Activated T-helper 2 cell treated with anti-CD3 and anti-CD28 coated beads, Interferon-gamma antibody, Interleukin-2, Interleukin-4, amounts not matched to agents 10 μg/mL and 5 μg/mL and 100 μg/mL, durations not matched to agents 14 hours and 24 hours and 36 hours (primary cell): ENCODE results near the gene DDN. TPM values are rescaled to one million over a fixed set of nuclear protein-coding genes. Genes with fewer than 3 reads are reported as not detected.

Source experiments
- DNase-seq: peaks from one replicate; pipeline ENCODE4 v3.0.0; 2021; ENCODE audit warnings: low spot score
- H3K27ac Mint-ChIP-seq: one replicate; pipeline ENCODE4 v1.8.0; 2021; ENCODE audit warnings: mixed read lengths
- H3K27me3 Mint-ChIP-seq: one replicate; pipeline ENCODE4 v1.8.0; 2021; ENCODE audit warnings: low read depth, mixed read lengths
- H3K36me3 Mint-ChIP-seq: one replicate; pipeline ENCODE4 v1.8.0; 2021; ENCODE audit warnings: low read depth, mixed read lengths
- H3K4me1 Mint-ChIP-seq: one replicate; pipeline ENCODE4 v1.8.0; 2021; ENCODE audit warnings: low read depth, mixed read lengths
- H3K4me3 Mint-ChIP-seq: one replicate; pipeline ENCODE4 v1.8.0; 2021; ENCODE audit warnings: low read depth, mild to moderate bottlenecking, moderate library complexity, mixed read lengths
- H3K9me3 Mint-ChIP-seq: one replicate; pipeline ENCODE4 v1.8.0; 2021; ENCODE audit warnings: mixed read lengths
- intact Hi-C: fragments of 100-400 bp; cut with micrococcal nuclease; formaldehyde crosslinking; loops from one replicate; pipeline ENCODE4 v1.15.1; 2023
- total RNA-seq: library from RNA; stranded (reverse); gene quantifications from 2 replicates; pipeline ENCODE4 v1.2.3, GENCODE V29; 2022

DDN gene
- total RNA-seq, 1 donor from 2014 or later, result 0.91 TPM

DNA sequence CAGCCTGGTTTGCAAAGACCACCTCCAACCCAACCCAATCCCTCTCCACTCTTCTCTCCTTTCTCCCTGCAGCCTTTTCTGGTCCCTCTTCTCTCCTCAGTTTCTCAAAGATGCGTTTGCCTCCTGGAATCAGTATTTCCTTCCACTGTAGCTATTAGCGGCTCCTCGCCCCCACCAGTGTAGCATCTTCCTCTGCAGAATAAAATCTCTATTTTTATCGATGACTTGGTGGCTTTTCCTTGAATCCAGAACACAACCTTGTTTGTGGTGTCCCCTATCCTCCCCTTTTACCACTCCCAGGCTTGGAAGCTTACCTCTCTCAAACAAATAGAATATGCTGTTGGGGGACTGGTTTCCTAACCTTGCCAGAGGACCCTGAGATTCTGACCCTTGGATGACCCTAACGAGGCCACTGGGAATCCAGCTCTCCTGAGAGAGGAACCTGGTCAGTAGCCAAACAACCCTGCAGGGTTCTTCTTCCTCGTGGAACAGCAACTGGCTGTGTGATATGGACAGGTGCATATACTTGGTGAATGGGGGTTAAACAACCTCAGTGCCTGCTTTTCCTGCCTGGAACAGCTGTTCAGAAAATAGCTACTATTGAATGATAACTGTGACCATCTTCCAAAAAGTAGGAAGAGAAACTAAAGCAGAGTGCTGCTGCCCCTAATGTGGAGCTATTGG lies 16.6 kb downstream of the DDN start:
- Mint-ChIP-seq H3K4me1 (peaks cover 37% of the 10 kb centered on the region), H3K4me3 (peak overlapping the region; percentile 40)
- intact Hi-C loops, result loop anchor here (5.0 to 10.0 kb wide), 2 partner anchors 355 to 978 kb away; partner anchors contain the start of genes C1QL4 and COL2A1

DNA sequence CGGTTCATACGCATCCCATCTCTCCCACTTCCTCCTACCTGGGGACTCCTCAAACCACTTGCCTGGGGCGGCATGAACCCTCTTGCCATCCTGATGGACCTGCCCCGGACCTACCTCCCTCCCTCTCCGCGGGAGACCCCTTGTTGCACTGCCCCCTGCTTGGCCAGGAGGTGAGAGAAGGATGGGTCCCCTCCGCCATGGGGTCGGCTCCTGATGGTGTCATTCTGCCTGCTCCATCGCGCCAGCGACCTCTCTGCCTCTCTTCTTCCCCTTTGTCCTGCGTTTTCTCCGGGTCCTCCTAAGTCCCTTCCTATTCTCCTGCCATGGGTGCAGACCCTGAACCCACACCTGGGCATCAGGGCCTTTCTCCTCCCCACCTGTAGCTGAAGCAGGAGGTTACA lies 17.4 kb downstream of the DDN start:
- Mint-ChIP-seq H3K4me1 (peaks cover 45% of the 10 kb centered on the region), H3K4me3 (peak overlapping the region; percentile 68), H3K36me3 (no peaks in the 10 kb centered on the region), H3K9me3 (no peaks in the 10 kb centered on the region), H3K27me3 (peaks cover 82% of the 10 kb centered on the region), H3K27ac (peak overlapping the region; percentile 48)
- no peak for DNase-seq
- intact Hi-C loops, result loop anchor here (1.0 to 10.0 kb wide), 4 partner anchors 14 to 977 kb away; partner anchors contain the start of genes C1QL4 and COL2A1

More for the DNA sequence above, 16.6 kb downstream of the DDN start:
- Mint-ChIP-seq H3K27ac (no peak overlapping the region), H3K36me3 (no peaks in the 10 kb centered on the region), H3K27me3 (peaks cover 82% of the 10 kb centered on the region), H3K9me3 (no peaks in the 10 kb centered on the region)
- no peak for DNase-seq

DNA sequence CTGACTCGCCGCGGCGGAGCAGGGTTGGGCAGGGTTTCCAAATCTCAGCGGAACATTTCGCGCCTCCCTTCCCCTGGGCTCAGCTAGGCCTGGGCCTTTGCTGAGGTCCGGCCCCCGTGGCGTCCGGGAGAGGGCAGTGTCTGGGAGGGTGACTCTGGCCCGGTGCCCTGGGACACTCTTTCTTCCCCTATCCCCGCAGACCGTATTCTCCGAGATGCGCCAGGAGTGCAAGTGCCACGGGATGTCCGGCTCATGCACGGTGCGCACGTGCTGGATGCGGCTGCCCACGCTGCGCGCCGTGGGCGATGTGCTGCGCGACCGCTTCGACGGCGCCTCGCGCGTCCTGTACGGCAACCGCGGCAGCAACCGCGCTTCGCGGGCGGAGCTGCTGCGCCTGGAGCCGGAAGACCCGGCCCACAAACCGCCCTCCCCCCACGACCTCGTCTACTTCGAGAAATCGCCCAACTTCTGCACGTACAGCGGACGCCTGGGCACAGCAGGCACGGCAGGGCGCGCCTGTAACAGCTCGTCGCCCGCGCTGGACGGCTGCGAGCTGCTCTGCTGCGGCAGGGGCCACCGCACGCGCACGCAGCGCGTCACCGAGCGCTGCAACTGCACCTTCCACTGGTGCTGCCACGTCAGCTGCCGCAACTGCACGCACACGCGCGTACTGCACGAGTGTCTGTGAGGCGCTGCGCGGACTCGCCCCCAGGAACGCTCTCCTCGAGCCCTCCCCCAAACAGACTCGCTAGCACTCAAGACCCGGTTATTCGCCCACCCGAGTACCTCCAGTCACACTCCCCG lies 18.0 kb downstream of the DDN start:
- DNase-seq, result no peak
- Mint-ChIP-seq H3K36me3 (no peaks in the 10 kb centered on the region), H3K27ac (peak overlapping the region; percentile 48), H3K4me3 (peak overlapping the region; percentile 68), H3K9me3 (no peaks in the 10 kb centered on the region), H3K4me1 (peaks cover 45% of the 10 kb centered on the region), H3K27me3 (peaks cover 84% of the 10 kb centered on the region)
- intact Hi-C loops, result loop anchor here (1.0 to 10.0 kb wide), 5 partner anchors 9 to 976 kb away; partner anchors contain the start of genes C1QL4 and COL2A1

DNA sequence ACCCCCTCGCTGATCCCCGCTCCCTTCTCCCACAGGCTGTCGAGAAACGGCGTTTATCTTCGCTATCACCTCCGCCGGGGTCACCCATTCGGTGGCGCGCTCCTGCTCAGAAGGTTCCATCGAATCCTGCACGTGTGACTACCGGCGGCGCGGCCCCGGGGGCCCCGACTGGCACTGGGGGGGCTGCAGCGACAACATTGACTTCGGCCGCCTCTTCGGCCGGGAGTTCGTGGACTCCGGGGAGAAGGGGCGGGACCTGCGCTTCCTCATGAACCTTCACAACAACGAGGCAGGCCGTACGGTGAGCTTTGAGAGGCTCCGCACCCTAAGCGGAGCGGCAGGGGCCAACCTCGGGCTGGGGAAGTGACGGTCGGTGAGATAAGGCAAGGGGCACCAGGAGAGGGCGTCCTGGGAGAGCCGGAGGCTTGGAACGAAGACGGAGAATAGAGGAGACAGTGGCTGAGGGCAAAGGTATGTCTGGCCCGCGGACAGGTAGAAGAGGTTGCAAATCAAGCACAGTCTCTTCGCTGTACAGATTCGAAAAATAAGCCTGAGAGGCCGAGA lies 18.7 kb downstream of the DDN start:
- peaks cover 47% of the 10 kb centered on the region for H3K4me1 Mint-ChIP-seq
- DNase-seq, result no peak
- intact Hi-C loops, result loop anchor here (1.0 to 10.0 kb wide), 4 partner anchors 8 to 976 kb away; partner anchors contain the start of genes C1QL4 and COL2A1
- no peaks in the 10 kb centered on the region for H3K9me3 Mint-ChIP-seq
- no peak overlapping the region for H3K27ac Mint-ChIP-seq
- H3K27me3 Mint-ChIP-seq, result peaks cover 84% of the 10 kb centered on the region
- H3K4me3 Mint-ChIP-seq, result peak overlapping the region; percentile 68
- no peaks in the 10 kb centered on the region for H3K36me3 Mint-ChIP-seq

GRCh38 chr12:48979602-48980388 lies 19.4 kb downstream of the DDN start:
- peaks cover 83% of the 10 kb centered on the region for H3K27me3 Mint-ChIP-seq
- peaks cover 47% of the 10 kb centered on the region for H3K4me1 Mint-ChIP-seq
- H3K36me3 Mint-ChIP-seq, result no peaks in the 10 kb centered on the region
- DNase-seq, result no peak
- no peak overlapping the region for H3K27ac Mint-ChIP-seq
- no peaks in the 10 kb centered on the region for H3K9me3 Mint-ChIP-seq
- peak overlapping the region; percentile 68 for H3K4me3 Mint-ChIP-seq
- intact Hi-C loops, result loop anchor here (1.0 to 10.0 kb wide), 5 partner anchors 7 to 975 kb away; partner anchors contain the start of genes C1QL4, COL2A1 and DDX23

GRCh38 chr12:48978741-48979601 lies 20.2 kb downstream of the DDN start:
- intact Hi-C loops, result loop anchor here (10.0 kb wide), 1 partner anchor 124 kb away; the partner anchor contains the start of gene DDX23
- Mint-ChIP-seq H3K4me1 (peaks cover 47% of the 10 kb centered on the region), H3K9me3 (no peaks in the 10 kb centered on the region), H3K36me3 (no peaks in the 10 kb centered on the region), H3K27ac (no peak overlapping the region), H3K4me3 (peak overlapping the region; percentile 68), H3K27me3 (peaks cover 83% of the 10 kb centered on the region)
- DNase-seq, result no peak

- Mint-ChIP-seq H3K36me3 (no peaks in the 10 kb centered on the region), H3K4me1 (peaks cover 46% of the 10 kb centered on the region), H3K9me3 (no peaks in the 10 kb centered on the region), H3K27me3 (peaks cover 82% of the 10 kb centered on the region), H3K27ac (peak within 1 kb of the TSS; percentile 62), H3K4me3 (peak within 1 kb of the TSS; percentile 68)
- intact Hi-C loops, result loop anchor here (10.0 kb wide), 1 partner anchor 124 kb away; the partner anchor contains the start of gene DDX23
- no peak for DNase-seq
Observed at GRCh38 chr12:48978291-48978740, 20.9 kb downstream of the DDN start, which contains the start of gene WNT1. WNT1 (plus strand) TSS chr12:48978322; CDS start chr12:48978651, 329 bp downstream.

GRCh38 chr12:48977290-48978281 lies 21.6 kb downstream of the DDN start:
- intact Hi-C loops, result loop anchor here (2.0 to 10.0 kb wide), 2 partner anchors 53 to 123 kb away; partner anchors contain the start of genes DDX23 and FKBP11
- Mint-ChIP-seq H3K27me3 (peaks cover 82% of the 10 kb centered on the region), H3K36me3 (no peaks in the 10 kb centered on the region), H3K4me1 (peaks cover 47% of the 10 kb centered on the region), H3K9me3 (no peaks in the 10 kb centered on the region), H3K27ac (peak overlapping the region; percentile 62), H3K4me3 (peak overlapping the region; percentile 2)
- DNase-seq, result peak; percentile 61

DNA sequence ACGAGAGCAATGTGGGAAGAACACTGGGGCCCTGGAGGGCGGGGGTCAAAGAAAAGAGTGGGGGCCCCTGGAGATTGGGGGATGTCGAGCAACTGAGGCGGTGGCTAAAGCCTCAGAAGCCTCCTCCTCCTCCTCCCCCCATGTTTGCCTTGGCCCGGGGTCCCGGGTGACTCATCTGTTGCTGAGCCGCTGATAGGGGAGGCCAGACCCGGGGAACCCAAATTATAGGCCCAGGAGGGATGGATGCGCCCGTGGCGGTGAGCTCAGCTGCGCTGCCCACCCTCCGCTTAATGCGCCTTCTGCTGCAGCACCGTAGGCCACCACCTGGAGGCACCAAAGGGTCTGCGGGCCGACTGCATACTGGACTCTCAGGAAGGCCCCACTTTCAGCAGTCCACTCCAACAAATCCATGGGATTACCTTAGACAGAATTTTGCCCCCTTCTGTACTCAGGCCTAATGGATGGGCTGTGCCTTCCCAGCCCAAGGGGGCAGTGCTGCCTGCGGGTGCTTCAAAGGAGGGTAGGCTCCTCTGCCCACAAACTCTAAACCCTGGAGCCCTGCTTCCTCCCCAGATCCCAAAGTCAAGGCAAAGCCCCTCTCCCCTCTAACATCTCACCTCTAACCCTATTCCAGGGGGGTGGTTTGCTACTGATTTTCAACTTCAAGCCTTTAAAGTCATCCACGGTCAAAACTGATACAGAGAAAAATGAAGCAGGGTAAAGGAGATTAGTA lies 25.1 kb downstream of the DDN start:
- no peaks in the 10 kb centered on the region for H3K36me3 Mint-ChIP-seq
- DNase-seq, result no peak
- H3K27me3 Mint-ChIP-seq, result peaks cover 84% of the 10 kb centered on the region
- intact Hi-C loops, result loop anchor here (5.0 to 10.0 kb wide), 2 partner anchors 72 to 119 kb away; partner anchors contain the start of gene DDX23
- no peak overlapping the region for H3K27ac Mint-ChIP-seq
- H3K9me3 Mint-ChIP-seq, result no peaks in the 10 kb centered on the region
- H3K4me1 Mint-ChIP-seq, result peaks cover 44% of the 10 kb centered on the region
- no peak overlapping the region for H3K4me3 Mint-ChIP-seq

GRCh38 chr12:48973531-48973930 lies 25.6 kb downstream of the DDN start:
- no peak for DNase-seq
- Mint-ChIP-seq H3K36me3 (no peaks in the 10 kb centered on the region), H3K4me3 (no peak overlapping the region), H3K9me3 (no peaks in the 10 kb centered on the region), H3K27me3 (peaks cover 84% of the 10 kb centered on the region), H3K27ac (no peak overlapping the region), H3K4me1 (peaks cover 39% of the 10 kb centered on the region)
- intact Hi-C loops, result loop anchor here (5.0 to 10.0 kb wide), 2 partner anchors 71 to 119 kb away; partner anchors contain the start of gene DDX23
